DOHH2 (cell line): Measurements from ENCODE around the gene UGT1A6.

ENCODE experiments used
- H3F3A ChIP-seq: fragments of 200-600 bp; sonication (generic), shearing (Covaris generic); 2 replicates; pipeline ENCODE4 v1.6.0; 2016; ENCODE audit warnings: antibody characterized with exemption, mild to moderate bottlenecking; ENCODE audit not compliant: control insufficient read depth, insufficient read depth
- H3K27ac ChIP-seq: fragments of 200-600 bp; sonication (generic); 2 replicates; pipeline ENCODE4 v1.5.1; 2014; ENCODE audit warnings: low read depth, mild to moderate bottlenecking, low read length, moderate library complexity
- H3K27me3 ChIP-seq: fragments of 200-600 bp; sonication (generic); 2 replicates; pipeline ENCODE4 v1.6.1; 2014; ENCODE audit warnings: mild to moderate bottlenecking, low read length, mixed read lengths; ENCODE audit not compliant: control insufficient read depth
- H3K36me3 ChIP-seq: fragments of 200-600 bp; sonication (generic); 2 replicates; pipeline ENCODE4 v1.6.1; 2014; ENCODE audit warnings: mild to moderate bottlenecking, low read length, moderate library complexity, mixed read lengths; ENCODE audit not compliant: control insufficient read depth
- H3K4me1 ChIP-seq: fragments of 200-600 bp; sonication (generic); 2 replicates; pipeline ENCODE4 v1.6.1; 2014; ENCODE audit warnings: mild to moderate bottlenecking, low read length, mixed read lengths; ENCODE audit not compliant: control insufficient read depth
- H3K4me2 ChIP-seq: fragments of 200-600 bp; sonication (generic); 2 replicates; pipeline ENCODE4 v1.6.0; 2014; ENCODE audit warnings: mild to moderate bottlenecking, low read length, moderate library complexity
- H3K4me3 ChIP-seq: fragments of 200-600 bp; sonication (generic); 2 replicates; pipeline ENCODE4 v1.5.1; 2014; ENCODE audit warnings: mild to moderate bottlenecking, low read length, mixed read lengths
- H3K79me2 ChIP-seq: fragments of 200-600 bp; sonication (generic); 2 replicates; pipeline ENCODE4 v1.6.1; 2014; ENCODE audit warnings: mild to moderate bottlenecking, low read length, mixed read lengths; ENCODE audit not compliant: control insufficient read depth
- H3K9me2 ChIP-seq: fragments of 200-600 bp; sonication (generic); replicated peaks from 2 replicates; pipeline ENCODE4 v1.6.1; 2014; ENCODE audit warnings: mild to moderate bottlenecking, low read length, mixed read lengths; ENCODE audit not compliant: control insufficient read depth
- H3K9me3 ChIP-seq: fragments of 200-600 bp; sonication (generic); 2 replicates; pipeline ENCODE4 v1.6.1; 2014; ENCODE audit warnings: antibody characterized with exemption, low read length, mixed read lengths; ENCODE audit not compliant: control insufficient read depth, insufficient read depth
- H4K20me1 ChIP-seq: fragments of 200-600 bp; sonication (generic); 2 replicates; pipeline ENCODE4 v1.6.0; 2014; ENCODE audit warnings: low read depth, mild to moderate bottlenecking, antibody characterized with exemption, low read length, moderate library complexity; ENCODE audit not compliant: control insufficient read depth, insufficient read depth
- EZH2phosphoT487 ChIP-seq: fragments of 200-600 bp; sonication (generic); IDR thresholded peaks from 2 replicates; pipeline ENCODE4 v1.6.1; 2017; ENCODE audit warnings: borderline replicate concordance, mild to moderate bottlenecking, antibody characterized with exemption, low read length, moderate library complexity, mixed read lengths
- TF ChIP-seq, protein P1 (sequence below): fragments of 200-600 bp; sonication (generic); IDR thresholded peaks from one replicate; pipeline ENCODE4 v1.5.1; 2014; ENCODE audit warnings: antibody characterized with exemption, mild to moderate bottlenecking, low read depth, low read length; ENCODE audit not compliant: poor library complexity, severe bottlenecking

Gene UGT1A6

GRCh38 chr2:233711312-233712008 lies 18.8 kb downstream of the UGT1A6 start:
- Histone ChIP-seq H3K9me2 (no peaks in the 10 kb centered on the region), H3F3A (no peaks in the 10 kb centered on the region), H3K36me3 (no peaks in the 10 kb centered on the region), H3K4me1 (no peaks in the 10 kb centered on the region), H3K4me3 (no peak overlapping the region), H3K4me2 (no peak overlapping the region), H3K9me3 (no peaks in the 10 kb centered on the region), H4K20me1 (no peaks in the 10 kb centered on the region), H3K79me2 (no peaks in the 10 kb centered on the region), H3K27ac (no peak overlapping the region), H3K27me3 (peaks cover 7% of the 10 kb centered on the region; the same call in 1 of the 2 replicates)
- TF ChIP-seq EZH2phosphoT487 = no peak
- TF ChIP-seq, protein P1, sequence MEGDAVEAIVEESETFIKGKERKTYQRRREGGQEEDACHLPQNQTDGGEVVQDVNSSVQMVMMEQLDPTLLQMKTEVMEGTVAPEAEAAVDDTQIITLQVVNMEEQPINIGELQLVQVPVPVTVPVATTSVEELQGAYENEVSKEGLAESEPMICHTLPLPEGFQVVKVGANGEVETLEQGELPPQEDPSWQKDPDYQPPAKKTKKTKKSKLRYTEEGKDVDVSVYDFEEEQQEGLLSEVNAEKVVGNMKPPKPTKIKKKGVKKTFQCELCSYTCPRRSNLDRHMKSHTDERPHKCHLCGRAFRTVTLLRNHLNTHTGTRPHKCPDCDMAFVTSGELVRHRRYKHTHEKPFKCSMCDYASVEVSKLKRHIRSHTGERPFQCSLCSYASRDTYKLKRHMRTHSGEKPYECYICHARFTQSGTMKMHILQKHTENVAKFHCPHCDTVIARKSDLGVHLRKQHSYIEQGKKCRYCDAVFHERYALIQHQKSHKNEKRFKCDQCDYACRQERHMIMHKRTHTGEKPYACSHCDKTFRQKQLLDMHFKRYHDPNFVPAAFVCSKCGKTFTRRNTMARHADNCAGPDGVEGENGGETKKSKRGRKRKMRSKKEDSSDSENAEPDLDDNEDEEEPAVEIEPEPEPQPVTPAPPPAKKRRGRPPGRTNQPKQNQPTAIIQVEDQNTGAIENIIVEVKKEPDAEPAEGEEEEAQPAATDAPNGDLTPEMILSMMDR = peak; percentile 94

DNA sequence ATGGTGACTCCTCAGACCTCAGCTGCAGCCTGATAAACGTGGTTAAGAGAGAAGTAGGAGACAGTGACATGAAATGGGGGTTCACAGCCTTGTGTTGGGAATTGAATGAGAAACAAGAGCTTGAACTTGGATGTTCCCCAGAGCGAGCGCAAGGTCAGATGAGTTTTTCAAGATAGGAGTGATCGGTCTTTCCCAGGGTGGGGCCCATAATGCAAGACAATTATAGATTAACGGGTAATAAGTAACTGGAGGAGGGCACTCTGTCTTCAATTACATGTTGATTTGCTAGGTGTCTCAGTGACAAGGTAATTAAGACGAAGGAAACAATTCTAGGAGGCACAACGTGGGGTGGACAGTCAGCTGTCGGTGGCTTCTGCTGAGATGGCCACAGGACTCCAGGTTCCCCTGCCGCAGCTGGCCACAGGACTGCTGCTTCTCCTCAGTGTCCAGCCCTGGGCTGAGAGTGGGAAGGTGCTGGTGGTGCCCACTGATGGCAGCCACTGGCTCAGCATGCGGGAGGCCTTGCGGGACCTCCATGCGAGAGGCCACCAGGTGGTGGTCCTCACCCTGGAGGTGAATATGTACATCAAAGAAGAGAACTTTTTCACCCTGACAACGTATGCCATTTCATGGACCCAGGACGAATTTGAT lies 20.0 kb downstream of the UGT1A6 start, which contains the start of gene UGT1A5:
TSS of gene UGT1A5 (plus strand) at position 297 of the 651 bp plus-strand sequence. CDS start at position 382, 85 bp downstream.
- Histone ChIP-seq H3K27me3 (peaks cover 10% of the 10 kb centered on the region; the same call in 1 of the 2 replicates), H3K9me2 (no peaks in the 10 kb centered on the region), H3K79me2 (no peaks in the 10 kb centered on the region), H3K27ac (no peak within 1 kb of the TSS), H3K4me3 (no peak within 1 kb of the TSS), H3K9me3 (no peaks in the 10 kb centered on the region), H4K20me1 (no peaks in the 10 kb centered on the region), H3K4me2 (no peak within 1 kb of the TSS), H3K36me3 (no peaks in the 10 kb centered on the region), H3F3A (no peaks in the 10 kb centered on the region), H3K4me1 (no peaks in the 10 kb centered on the region)
- TF ChIP-seq, protein P1 = no peak
- TF ChIP-seq EZH2phosphoT487 = no peak

DNA sequence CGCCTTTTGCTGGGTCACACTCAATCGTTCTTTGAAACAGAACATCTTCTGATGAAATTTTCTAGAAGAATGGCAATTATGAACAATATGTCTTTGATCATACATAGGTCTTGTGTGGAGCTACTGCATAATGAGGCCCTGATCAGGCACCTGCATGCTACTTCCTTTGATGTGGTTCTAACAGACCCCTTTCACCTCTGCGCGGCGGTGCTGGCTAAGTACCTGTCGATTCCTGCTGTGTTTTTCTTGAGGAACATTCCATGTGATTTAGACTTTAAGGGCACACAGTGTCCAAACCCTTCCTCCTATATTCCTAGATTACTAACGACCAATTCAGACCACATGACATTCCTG lies 20.5 kb downstream of the UGT1A6 start:
- Histone ChIP-seq H3K27me3 (peaks cover 10% of the 10 kb centered on the region; the same call in 1 of the 2 replicates), H3K4me1 (no peaks in the 10 kb centered on the region), H3K9me2 (no peaks in the 10 kb centered on the region), H4K20me1 (no peaks in the 10 kb centered on the region), H3K4me3 (no peak overlapping the region), H3F3A (no peaks in the 10 kb centered on the region), H3K79me2 (no peaks in the 10 kb centered on the region), H3K4me2 (no peak overlapping the region), H3K9me3 (no peaks in the 10 kb centered on the region), H3K27ac (no peak overlapping the region), H3K36me3 (no peaks in the 10 kb centered on the region)
- no peak for TF ChIP-seq EZH2phosphoT487
- TF ChIP-seq, protein P1 = no peak
